ENCODE results near the gene ZNF827.
A peak's percentile ranks its signal among the peaks of the same experiment; 100 is the strongest.

The ZNF827 gene

DNA sequence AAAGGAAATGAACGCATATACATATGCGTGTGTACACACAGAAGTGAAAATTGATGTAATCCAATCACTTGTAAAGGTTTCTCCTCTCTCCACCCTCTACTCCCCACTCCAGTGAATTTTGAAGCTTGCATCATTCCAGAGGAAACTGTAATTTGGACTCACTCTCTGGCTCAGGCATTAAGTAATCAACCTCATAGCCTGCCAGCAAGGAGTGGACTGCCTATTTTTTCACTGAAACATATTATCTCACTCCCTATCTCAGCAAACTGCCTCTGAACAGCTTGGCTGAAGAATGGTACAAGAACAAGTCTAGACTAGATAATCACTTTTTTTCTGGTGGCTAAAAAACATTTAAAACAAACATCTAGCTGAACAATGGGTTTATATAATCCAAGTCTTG, 134.5 kb downstream of the ZNF827 start (continued):
- TF ChIP-seq ZNF19 (tag by site-specific recombination; IDR thresholded peaks at IDR 0.05; ENCODE audit: low read depth) (no peak), SP7 (tag by site-specific recombination; IDR thresholded peaks at IDR 0.05) (peak; percentile 43; the same call in 1 of the 2 replicates), WT1 (tag by site-specific recombination; IDR thresholded peaks at IDR 0.05) (peak; percentile 27; the same call in 1 of the 2 replicates), HOXD13 (CRISPR knock-in tag; IDR thresholded peaks at IDR 0.05; ENCODE audit: borderline replicate concordance) (no peak), PRDM1 (tag by site-specific recombination; IDR thresholded peaks at IDR 0.05) (0 out of 2 replicates have a peak, but pooled peaks have one; percentile 12), ZNF391 (tag by site-specific recombination; IDR thresholded peaks at IDR 0.05; ENCODE audit: borderline replicate concordance, low read depth) (no peak), ZNF76 (tag by site-specific recombination; IDR thresholded peaks at IDR 0.05; ENCODE audit: borderline replicate concordance, low read depth) (no peak)
- TF ChIP-seq, protein P1, sequence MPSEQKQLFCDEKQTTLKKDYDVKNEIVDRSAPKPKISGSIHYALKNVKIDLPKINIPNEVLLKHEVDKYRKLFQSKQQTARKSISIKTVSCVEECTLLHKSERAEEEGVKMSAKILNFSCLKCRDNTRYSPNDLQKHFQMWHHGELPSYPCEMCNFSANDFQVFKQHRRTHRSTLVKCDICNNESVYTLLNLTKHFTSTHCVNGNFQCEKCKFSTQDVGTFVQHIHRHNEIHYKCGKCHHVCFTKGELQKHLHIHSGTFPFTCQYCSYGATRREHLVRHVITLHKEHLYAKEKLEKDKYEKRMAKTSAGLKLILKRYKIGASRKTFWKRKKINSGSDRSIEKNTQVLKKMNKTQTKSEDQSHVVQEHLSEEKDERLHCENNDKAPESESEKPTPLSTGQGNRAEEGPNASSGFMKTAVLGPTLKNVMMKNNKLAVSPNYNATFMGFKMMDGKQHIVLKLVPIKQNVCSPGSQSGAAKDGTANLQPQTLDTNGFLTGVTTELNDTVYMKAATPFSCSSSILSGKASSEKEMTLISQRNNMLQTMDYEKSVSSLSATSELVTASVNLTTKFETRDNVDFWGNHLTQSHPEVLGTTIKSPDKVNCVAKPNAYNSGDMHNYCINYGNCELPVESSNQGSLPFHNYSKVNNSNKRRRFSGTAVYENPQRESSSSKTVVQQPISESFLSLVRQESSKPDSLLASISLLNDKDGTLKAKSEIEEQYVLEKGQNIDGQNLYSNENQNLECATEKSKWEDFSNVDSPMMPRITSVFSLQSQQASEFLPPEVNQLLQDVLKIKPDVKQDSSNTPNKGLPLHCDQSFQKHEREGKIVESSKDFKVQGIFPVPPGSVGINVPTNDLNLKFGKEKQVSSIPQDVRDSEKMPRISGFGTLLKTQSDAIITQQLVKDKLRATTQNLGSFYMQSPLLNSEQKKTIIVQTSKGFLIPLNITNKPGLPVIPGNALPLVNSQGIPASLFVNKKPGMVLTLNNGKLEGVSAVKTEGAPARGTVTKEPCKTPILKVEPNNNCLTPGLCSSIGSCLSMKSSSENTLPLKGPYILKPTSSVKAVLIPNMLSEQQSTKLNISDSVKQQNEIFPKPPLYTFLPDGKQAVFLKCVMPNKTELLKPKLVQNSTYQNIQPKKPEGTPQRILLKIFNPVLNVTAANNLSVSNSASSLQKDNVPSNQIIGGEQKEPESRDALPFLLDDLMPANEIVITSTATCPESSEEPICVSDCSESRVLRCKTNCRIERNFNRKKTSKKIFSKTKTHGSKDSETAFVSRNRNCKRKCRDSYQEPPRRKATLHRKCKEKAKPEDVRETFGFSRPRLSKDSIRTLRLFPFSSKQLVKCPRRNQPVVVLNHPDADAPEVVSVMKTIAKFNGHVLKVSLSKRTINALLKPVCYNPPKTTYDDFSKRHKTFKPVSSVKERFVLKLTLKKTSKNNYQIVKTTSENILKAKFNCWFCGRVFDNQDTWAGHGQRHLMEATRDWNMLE (tag by site-specific recombination; conservative IDR thresholded peaks at IDR 0.05; ENCODE audit: low read depth): no peak
- TF ChIP-seq, protein P2, sequence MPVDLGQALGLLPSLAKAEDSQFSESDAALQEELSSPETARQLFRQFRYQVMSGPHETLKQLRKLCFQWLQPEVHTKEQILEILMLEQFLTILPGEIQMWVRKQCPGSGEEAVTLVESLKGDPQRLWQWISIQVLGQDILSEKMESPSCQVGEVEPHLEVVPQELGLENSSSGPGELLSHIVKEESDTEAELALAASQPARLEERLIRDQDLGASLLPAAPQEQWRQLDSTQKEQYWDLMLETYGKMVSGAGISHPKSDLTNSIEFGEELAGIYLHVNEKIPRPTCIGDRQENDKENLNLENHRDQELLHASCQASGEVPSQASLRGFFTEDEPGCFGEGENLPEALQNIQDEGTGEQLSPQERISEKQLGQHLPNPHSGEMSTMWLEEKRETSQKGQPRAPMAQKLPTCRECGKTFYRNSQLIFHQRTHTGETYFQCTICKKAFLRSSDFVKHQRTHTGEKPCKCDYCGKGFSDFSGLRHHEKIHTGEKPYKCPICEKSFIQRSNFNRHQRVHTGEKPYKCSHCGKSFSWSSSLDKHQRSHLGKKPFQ (tag by site-specific recombination; IDR thresholded peaks at IDR 0.05): no peak

DNA sequence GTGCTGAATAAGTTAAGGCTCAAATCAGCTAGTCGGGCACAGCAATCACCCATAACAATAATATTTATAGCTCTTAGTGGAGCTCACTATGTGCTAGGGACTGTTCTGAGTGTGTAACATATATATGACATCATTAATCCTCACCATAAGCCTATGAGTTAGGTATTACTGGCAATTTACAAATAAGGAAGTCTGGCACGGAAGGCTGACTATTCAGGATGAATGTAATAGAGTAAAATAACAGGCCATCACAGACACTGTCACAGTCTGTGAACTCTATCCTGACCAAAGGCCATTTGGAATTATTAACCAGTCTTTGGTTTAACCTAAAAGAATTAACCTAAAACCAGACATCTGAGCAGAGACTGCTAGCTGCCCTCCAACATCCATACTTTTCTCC, 139.4 kb downstream of the ZNF827 start:
- CTCF ChIA-PET: no interaction called here
- POLR2A ChIA-PET: no interaction called here
- H3K4me1 ChIP-seq (ENCODE audit: control insufficient read depth, insufficient read depth, low read length): no peaks in the 10 kb centered on the region

GRCh38 chr4:145797278-145797677, 141.3 kb downstream of the ZNF827 start:
- H3K4me3 ChIP-seq (ENCODE audit: low read depth, low read length): no peak overlapping the region
- H3K9me3 ChIP-seq (ENCODE audit: control insufficient read depth, insufficient read depth, low read depth, low read length): no peaks in the 10 kb centered on the region
- POLR2A ChIA-PET: no interaction called here
- CTCF ChIA-PET: no interaction called here
- H3K27ac ChIP-seq (ENCODE audit: extremely low read depth, low read depth, low read length): no peak overlapping the region
- H3K4me1 ChIP-seq (ENCODE audit: control insufficient read depth, insufficient read depth, low read length): no peaks in the 10 kb centered on the region
- no peaks in the 10 kb centered on the region for H3K36me3 ChIP-seq (ENCODE audit: control insufficient read depth in 2 of 2, insufficient read depth in 1 of 2, low read length in 2 of 2)
- TF ChIP-seq ZNF664 (tag by site-specific recombination; IDR thresholded peaks at IDR 0.05) (no peak), ZNF561 (tag by site-specific recombination; IDR thresholded peaks at IDR 0.05; ENCODE audit: borderline replicate concordance) (no peak), ZEB2 (tag by site-specific recombination; IDR thresholded peaks at IDR 0.05) (no peak), ZNF529 (tag by site-specific recombination; IDR thresholded peaks at IDR 0.05; ENCODE audit: insufficient replicate concordance) (no peak), ZFP37 (tag by site-specific recombination; IDR thresholded peaks at IDR 0.05) (no peak), ZNF658 (tag by site-specific recombination; IDR thresholded peaks at IDR 0.05) (no peak), ZNF354C (tag by site-specific recombination; IDR thresholded peaks at IDR 0.05; ENCODE audit: borderline replicate concordance, low read depth) (no peak), SP2 (tag by site-specific recombination; IDR thresholded peaks at IDR 0.05) (no peak), MYNN (tag by site-specific recombination; IDR thresholded peaks at IDR 0.05; ENCODE audit: borderline replicate concordance) (no peak)
- TF ChIP-seq, protein P2 (tag by site-specific recombination; IDR thresholded peaks at IDR 0.05): no peak

More for the DNA sequence above, 139.4 kb downstream of the ZNF827 start:
- Histone ChIP-seq H3K36me3 (ENCODE audit: control insufficient read depth in 2 of 2, insufficient read depth in 1 of 2, low read length in 2 of 2) (no peaks in the 10 kb centered on the region), H3K4me3 (ENCODE audit: low read depth, low read length) (no peak overlapping the region), H3K27ac (ENCODE audit: extremely low read depth, low read depth, low read length) (no peak overlapping the region), H3K9me3 (ENCODE audit: control insufficient read depth, insufficient read depth, low read depth, low read length) (no peaks in the 10 kb centered on the region)
- TF ChIP-seq PBX3 (CRISPR knock-in tag; IDR thresholded peaks at IDR 0.05) (no peak), ATF2 (tag by site-specific recombination; IDR thresholded peaks at IDR 0.05; ENCODE audit: low read depth) (0 out of 2 replicates have a peak, but pooled peaks have one; percentile 39)

Measured in HEK293 (cell line).